RKO (cell line): Measurements from ENCODE around the gene JAK3.
"Not testable (repeated sequence)": the region's sequence is repeated elsewhere in the genome, so short reads cannot be mapped to it uniquely, and the experiment has no call there.

Source experiments
- DNase-seq: peaks from one replicate; pipeline ENCODE4 v3.0.0-alpha.2; 2016; ENCODE audit warnings: low spot score

Gene JAK3

GRCh38 chr19:17803264-17803896, 44.4 kb downstream of the JAK3 start:
- no peak for DNase-seq

GRCh38 chr19:17802137-17802858, 45.5 kb downstream of the JAK3 start:
- DNase-seq, result no peak

- not testable (repeated sequence) for DNase-seq
Observed at GRCh38 chr19:17798599-17798998, 49.2 kb downstream of the JAK3 start.

GRCh38 chr19:17797424-17798201, 50.2 kb downstream of the JAK3 start:
- DNase-seq, result peak; percentile 79

- no peak for DNase-seq
Observed at GRCh38 chr19:17796838-17797423, 50.9 kb downstream of the JAK3 start.

GRCh38 chr19:17796013-17796837, 51.6 kb downstream of the JAK3 start:
- no peak for DNase-seq

- no peak for DNase-seq
Observed at GRCh38 chr19:17795495-17795856, 52.3 kb downstream of the JAK3 start.

GRCh38 chr19:17794731-17795494, 52.9 kb downstream of the JAK3 start, which contains the start of gene B3GNT3:
TSS of gene B3GNT3 (plus strand) at chr19:17795138. CDS start at chr19:17807808, 12,670 bp downstream.
- DNase-seq, result no peak

GRCh38 chr19:17794412-17794730, 53.4 kb downstream of the JAK3 start:
- DNase-seq, result no peak

GRCh38 chr19:17790059-17790780, 57.6 kb downstream of the JAK3 start:
- no peak for DNase-seq

GRCh38 chr19:17788632-17789031, 59.1 kb downstream of the JAK3 start:
- DNase-seq, result no peak

- DNase-seq, result no peak
Observed at GRCh38 chr19:17787274-17787913, 60.4 kb downstream of the JAK3 start.

GRCh38 chr19:17784201-17785008, 63.4 kb downstream of the JAK3 start:
- DNase-seq, result peak; percentile 57

- DNase-seq, result not testable (repeated sequence)
Observed at GRCh38 chr19:17783721-17784120, 64.1 kb downstream of the JAK3 start.

GRCh38 chr19:17780781-17781180, 67.0 kb downstream of the JAK3 start:
- DNase-seq, result no peak

- DNase-seq, result peak; percentile 43
Observed at GRCh38 chr19:17778968-17779929, 68.5 kb downstream of the JAK3 start.

GRCh38 chr19:17778251-17778967, 69.4 kb downstream of the JAK3 start:
- peak; percentile 79 for DNase-seq
